Nucleus accumbens (tissue), 56 donors: ENCODE measurements around the gene PPFIBP1.

ENCODE experiments used
- DNase-seq, 56 donors: peaks; one replicate each; lab custom pipeline; 2025; lab: John Stamatoyannopoulos, UW

PPFIBP1 gene

GRCh38 chr12:27523642-27524493 is at the start of gene PPFIBP1:
TSS of gene PPFIBP1 (plus strand) at chr12:27524206. CDS start at chr12:27633397, 109,191 bp downstream.
- peak; percentile 84 to 99 (median 97) for DNase-seq

- no peak for DNase-seq
These were observed 49.7 kb upstream of the PPFIBP1 start for GRCh38 chr12:27474344-27474743.

- DNase-seq: no peak
These were observed 47.0 kb upstream of the PPFIBP1 start for GRCh38 chr12:27477049-27477448.

- no peak for DNase-seq
These were observed 45.1 kb upstream of the PPFIBP1 start for GRCh38 chr12:27478949-27479348.

DNA sequence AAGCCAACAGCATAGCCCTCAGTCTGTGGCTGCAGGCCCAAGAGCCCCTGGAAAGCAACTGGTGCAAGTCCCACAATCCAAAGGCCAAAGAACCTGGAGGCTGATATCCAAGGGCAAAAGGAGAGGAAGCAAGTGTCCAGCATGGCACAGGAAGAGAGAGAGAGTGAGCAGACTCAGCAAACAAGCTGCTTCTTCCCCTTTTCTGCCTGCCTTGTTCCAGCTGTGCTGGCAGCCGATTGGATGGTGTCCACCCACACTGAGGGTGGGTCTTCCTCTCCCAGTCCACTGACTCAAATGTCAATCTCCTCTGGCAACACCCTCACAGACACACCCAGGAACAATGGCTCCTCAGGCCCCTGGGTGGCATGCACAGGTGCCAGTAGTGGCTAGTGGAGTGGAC is 44.0 kb upstream of the PPFIBP1 start:
- DNase-seq: no peak

DNA sequence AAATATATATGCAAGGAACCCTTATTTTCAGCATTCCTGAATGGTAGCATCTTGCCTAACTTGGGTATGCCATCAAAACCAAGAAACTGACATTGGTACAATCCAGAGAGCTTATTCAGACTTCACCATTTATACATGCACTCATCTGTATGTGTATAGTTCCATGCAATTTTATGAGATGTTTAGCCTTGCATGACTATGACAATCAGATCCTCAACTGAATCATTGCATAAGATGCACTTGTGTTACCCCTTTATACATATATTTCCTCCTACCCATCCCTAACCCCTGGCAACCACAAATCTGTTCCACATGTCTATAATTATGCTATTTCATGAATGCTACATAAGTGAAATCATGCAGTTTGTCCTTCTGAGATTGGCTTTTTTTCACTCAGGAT is 37.0 kb upstream of the PPFIBP1 start:
- no peak for DNase-seq

DNA sequence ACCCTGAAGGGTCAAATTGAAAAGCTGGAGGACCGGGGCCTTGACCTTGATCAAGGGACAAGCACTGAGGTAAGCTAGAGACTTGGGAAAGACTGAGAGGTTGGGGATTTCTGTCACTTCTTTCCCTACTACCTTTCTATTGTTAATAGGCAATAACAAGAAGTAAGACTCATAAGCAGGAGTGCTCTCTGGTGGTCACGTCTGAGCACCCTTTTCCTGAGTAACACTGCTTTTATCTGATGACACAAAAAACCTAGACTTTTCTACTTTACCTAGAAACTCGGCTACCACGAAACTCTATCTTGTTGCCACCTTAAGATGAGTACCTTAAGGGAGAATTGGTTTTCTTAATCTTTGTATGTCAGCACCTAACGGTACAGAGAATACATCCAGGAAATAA is 35.5 kb upstream of the PPFIBP1 start:
- no peak for DNase-seq

- no peak for DNase-seq
These were observed 32.8 kb upstream of the PPFIBP1 start for GRCh38 chr12:27491226-27491625.

DNA sequence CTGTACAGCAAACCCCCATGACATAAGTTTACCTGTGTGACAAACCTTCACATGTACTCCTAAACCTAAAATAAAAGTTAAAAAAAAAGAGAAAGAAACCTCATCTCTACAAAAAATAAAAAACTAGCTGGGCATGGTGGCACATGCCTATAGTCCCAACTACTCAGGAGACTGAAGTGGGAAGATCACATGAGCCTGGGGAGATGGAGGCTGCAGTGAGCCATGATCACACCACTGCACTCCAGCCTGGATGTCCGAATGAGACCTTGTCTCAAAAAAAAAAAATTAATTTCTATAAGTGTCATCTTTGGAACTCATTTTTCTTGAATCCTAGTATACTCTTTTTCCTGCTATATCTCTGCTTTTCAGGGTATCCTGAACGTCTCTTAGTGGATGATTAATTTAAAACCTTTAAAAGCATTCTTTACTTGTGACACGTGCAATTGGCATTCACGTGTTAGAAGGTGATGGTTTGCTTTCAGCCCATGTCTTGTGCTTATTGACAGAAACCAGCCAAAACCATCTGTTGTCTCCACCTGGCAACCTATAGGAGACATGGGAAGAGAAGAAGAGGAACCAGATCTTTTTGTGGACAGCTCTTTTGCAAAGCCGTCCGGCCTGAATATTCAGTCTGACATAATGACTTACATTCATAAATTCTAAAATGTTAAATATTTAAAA is 30.6 kb upstream of the PPFIBP1 start:
- DNase-seq: no peak

GRCh38 chr12:27497446-27497845 is 26.6 kb upstream of the PPFIBP1 start:
- DNase-seq: no peak

DNA sequence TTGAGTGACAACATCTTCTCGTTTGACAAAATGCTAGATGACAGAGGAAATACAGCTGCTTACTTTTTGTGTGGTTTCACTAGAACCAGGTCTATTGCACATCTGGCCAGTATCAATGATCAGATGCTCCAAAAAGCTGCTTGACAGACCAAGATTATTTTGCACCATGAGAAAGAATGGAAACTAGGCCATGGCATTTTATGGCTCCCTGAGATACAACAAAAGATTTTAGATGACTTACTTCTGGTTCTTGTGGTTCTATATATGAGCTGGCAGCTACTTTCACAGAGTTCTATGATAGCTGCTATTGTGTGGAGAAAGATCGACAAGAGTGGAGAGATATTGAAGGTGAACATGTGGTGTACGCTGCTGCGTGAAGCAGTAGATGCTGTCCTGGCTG is 25.9 kb upstream of the PPFIBP1 start:
- DNase-seq: no peak

GRCh38 chr12:27498761-27499160 is 25.2 kb upstream of the PPFIBP1 start:
- DNase-seq: no peak

GRCh38 chr12:27499377-27499776 is 24.6 kb upstream of the PPFIBP1 start:
- no peak for DNase-seq

GRCh38 chr12:27500546-27500945 is 23.5 kb upstream of the PPFIBP1 start:
- no peak for DNase-seq

DNA sequence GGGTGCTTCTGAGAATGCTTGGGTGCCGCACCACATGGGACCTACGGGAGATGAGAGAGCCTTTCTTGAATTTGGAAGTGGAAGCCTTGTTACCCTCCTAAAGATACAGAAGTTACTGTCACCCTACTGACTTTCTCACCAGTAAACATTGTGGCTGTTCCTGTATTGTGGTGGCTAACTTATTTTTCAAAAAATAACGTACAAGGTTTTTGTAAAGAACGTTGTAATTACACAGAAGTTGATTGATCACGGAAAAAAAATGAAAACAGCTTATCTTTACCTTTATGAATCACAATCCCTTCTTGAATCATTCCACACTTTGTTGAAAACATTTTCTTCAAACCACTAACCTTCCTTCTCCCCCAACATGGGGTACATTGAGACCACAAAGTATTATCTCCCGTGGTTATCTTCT is 22.0 kb upstream of the PPFIBP1 start:
- DNase-seq: no peak

- no peak for DNase-seq
These were observed 19.5 kb upstream of the PPFIBP1 start for GRCh38 chr12:27504507-27504906.

- DNase-seq: no peak
These were observed 18.9 kb upstream of the PPFIBP1 start for GRCh38 chr12:27505109-27505508.

DNA sequence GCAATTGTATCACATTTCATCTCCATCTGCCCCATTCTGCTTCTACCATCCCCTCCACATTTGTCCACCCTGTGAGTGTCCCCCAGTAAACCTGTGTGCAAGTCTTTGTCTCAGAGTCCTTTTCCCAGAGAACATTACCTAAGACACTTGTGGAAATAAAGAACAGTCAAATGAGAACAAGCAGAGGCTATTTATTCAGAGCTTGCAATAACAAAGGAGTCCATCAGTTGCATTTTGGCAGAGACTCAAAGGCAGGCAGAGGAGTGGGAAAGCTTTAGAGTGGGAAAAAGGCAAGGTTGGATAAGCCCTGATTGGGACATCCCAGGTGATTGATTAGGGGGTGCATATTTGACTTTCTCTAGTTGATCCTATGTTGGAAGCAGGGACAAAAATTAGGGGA is 18.2 kb upstream of the PPFIBP1 start:
- no peak for DNase-seq

GRCh38 chr12:27506645-27507189 is 17.3 kb upstream of the PPFIBP1 start:
- no peak for DNase-seq

GRCh38 chr12:27508736-27509431 is 15.1 kb upstream of the PPFIBP1 start:
- DNase-seq: no peak
